ENCODE data around the gene VCP. TPM values are rescaled to one million over a fixed set of nuclear protein-coding genes. Genes with fewer than 3 reads are reported as not detected.
A peak's percentile ranks its signal among the peaks of the same experiment; 100 is the strongest.

Gene VCP
- polyA plus RNA-seq, 2 of the 4 experiments (the other 2 are of a cell fraction), result 390 to 428 TPM

DNA sequence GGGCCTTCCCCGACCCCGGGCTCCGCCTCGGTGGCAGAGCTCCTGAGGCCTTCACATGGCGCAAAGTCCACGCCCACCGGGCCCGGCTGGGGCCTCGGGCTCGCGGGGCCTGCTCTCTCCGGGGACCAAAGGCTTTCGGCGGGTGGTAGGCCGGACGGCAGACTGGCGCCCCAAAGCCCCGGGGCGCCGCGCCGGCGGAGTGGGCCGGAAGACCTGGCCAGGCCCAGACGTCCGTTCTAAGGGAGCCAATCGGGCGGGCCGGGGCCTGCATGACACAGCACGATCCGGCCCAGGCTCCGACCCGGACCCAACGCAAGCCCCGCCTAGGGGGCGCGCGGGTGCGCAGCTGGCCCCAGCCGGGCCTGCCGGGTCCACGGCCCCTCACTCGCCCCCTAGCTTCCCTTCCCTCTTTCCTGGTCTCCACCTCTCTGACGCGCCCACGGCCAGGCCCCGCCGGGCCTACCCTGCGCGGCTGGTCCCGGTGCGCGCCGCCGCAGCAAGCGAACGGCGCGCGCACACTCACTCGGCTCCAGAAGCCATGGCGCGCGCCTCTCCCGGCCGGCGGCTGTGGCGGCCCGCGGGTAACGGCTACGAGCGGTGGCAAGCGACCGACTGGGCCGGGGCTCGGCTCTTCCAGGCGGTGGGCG is 488 bp downstream of the VCP start (continued):
- TF ChIP-seq, protein P1, sequence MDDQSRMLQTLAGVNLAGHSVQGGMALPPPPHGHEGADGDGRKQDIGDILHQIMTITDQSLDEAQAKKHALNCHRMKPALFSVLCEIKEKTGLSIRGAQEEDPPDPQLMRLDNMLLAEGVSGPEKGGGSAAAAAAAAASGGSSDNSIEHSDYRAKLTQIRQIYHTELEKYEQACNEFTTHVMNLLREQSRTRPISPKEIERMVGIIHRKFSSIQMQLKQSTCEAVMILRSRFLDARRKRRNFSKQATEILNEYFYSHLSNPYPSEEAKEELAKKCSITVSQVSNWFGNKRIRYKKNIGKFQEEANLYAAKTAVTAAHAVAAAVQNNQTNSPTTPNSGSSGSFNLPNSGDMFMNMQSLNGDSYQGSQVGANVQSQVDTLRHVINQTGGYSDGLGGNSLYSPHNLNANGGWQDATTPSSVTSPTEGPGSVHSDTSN (IDR thresholded peaks at IDR 0.05), result no peak
- TF ChIP-seq TFCP2L1 (CRISPR knock-in tag; IDR thresholded peaks at IDR 0.05) (no peak; the same call in 1 of the 2 replicates), NFE2L2 (conservative IDR thresholded peaks at IDR 0.05; ENCODE audit: low read length) (peak; percentile 60), JUNB (IDR thresholded peaks at IDR 0.05) (no peak), ZSCAN20 (CRISPR knock-in tag; IDR thresholded peaks at IDR 0.05) (no peak), RNF2 (IDR thresholded peaks at IDR 0.05; ENCODE audit: borderline replicate concordance, low read depth) (no peak), MYC (IDR thresholded peaks at IDR 0.05; ENCODE audit: borderline replicate concordance, low read length) (peak; percentile 79; the same call in 1 of the 2 replicates), HOXB13 (CRISPR knock-in tag; IDR thresholded peaks at IDR 0.05; ENCODE audit: low read depth) (no peak), PHF8 (IDR thresholded peaks at IDR 0.05; ENCODE audit: borderline replicate concordance, low read depth) (peak; percentile 82), EP300 (IDR thresholded peaks at IDR 0.05) (no peak), HOXA7 (CRISPR knock-in tag; IDR thresholded peaks at IDR 0.05) (0 out of 2 replicates have a peak, but pooled peaks have one; percentile 45)

DNA sequence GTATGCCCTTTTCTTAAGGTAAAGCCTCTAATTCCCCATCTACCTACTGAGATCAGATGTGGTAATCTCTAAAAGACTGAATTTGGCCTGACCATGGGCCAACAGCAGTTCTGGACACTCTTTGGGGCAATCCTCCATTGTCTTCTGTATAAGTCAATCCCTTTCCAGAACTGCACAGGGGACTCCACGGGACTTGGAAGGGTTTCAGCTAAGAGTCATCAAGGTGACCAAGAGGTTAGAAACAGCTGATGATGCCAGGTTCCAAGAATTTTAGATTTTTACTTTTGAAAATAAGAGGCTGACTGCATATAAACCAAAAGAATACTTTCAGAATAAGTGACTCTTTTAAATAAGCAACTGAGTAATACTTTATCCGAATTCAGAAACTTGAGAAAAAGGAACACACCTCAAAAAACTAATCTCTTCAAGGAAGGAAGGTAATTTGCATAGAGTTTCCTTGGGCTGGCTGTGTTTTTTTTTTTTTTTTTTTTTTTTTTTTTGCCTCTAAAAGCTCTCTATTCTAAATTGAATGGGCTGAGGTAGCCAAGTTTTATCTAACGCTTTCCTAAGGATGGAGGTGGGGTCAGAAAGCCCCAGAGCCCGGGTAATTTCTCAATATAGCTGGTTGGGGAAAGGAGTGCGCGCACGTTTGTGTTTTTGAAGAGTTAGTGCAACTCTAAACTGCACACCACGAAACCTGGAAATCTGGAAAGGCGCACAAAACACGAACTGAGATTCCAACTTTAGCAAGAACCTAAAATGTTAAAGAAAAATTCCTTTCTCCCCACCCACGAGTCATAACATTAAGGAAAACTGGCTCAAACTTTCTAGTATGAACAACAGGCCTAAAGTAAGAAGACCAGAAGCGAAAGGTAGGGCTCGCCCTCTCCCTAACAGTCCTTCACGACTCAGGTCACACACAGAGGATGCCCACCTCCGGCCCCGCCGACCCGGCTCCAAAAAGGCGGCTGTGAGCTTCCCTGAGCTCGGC is 1.3 kb downstream of the VCP start:
- Histone ChIP-seq H3K9me3 (no peaks in the 10 kb centered on the region), H3K27ac (peak overlapping the region; percentile 97 to 98), H3K4me3 (peak overlapping the region; percentile 92), H3K4me2 (peak overlapping the region; percentile 83), H3K4me1 (peaks cover 28% of the 10 kb centered on the region)
- POLR2A ChIA-PET, result interaction anchor here (1.3 to 3.2 kb wide), 15 partner anchors 9 to 369 kb away, joined by 3 to 47 read pairs (median 6); partner anchors contain the start of genes ATOSB, FANCG, PIGO and STOML2
- TF ChIP-seq ZC3H11A (IDR thresholded peaks at IDR 0.05) (no peak), RFX5 (IDR thresholded peaks at IDR 0.05) (no peak), ZSCAN20 (CRISPR knock-in tag; IDR thresholded peaks at IDR 0.05) (no peak), CHD4 (IDR thresholded peaks at IDR 0.05; ENCODE audit: borderline replicate concordance) (no peak), TFCP2L1 (CRISPR knock-in tag; IDR thresholded peaks at IDR 0.05) (no peak), KDM5A (IDR thresholded peaks at IDR 0.05) (no peak), JUN (IDR thresholded peaks at IDR 0.05) (no peak), MYC (IDR thresholded peaks at IDR 0.05; ENCODE audit: borderline replicate concordance, low read length) (no peak), MAZ (IDR thresholded peaks at IDR 0.05; ENCODE audit: borderline replicate concordance, low read depth, low read length) (no peak), SREBF2 (IDR thresholded peaks at IDR 0.05) (no peak), HOXB13 (CRISPR knock-in tag; IDR thresholded peaks at IDR 0.05; ENCODE audit: low read depth) (no peak), HEYL (CRISPR knock-in tag; IDR thresholded peaks at IDR 0.05) (no peak), RCOR1 (IDR thresholded peaks at IDR 0.05; ENCODE audit: low read depth, low read length) (no peak)
- TF ChIP-seq, protein P2, sequence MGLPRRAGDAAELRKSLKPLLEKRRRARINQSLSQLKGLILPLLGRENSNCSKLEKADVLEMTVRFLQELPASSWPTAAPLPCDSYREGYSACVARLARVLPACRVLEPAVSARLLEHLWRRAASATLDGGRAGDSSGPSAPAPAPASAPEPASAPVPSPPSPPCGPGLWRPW (IDR thresholded peaks at IDR 0.05), result no peak
- TF ChIP-seq, protein P1 (IDR thresholded peaks at IDR 0.05), result no peak
- TF ChIP-seq, protein P3, sequence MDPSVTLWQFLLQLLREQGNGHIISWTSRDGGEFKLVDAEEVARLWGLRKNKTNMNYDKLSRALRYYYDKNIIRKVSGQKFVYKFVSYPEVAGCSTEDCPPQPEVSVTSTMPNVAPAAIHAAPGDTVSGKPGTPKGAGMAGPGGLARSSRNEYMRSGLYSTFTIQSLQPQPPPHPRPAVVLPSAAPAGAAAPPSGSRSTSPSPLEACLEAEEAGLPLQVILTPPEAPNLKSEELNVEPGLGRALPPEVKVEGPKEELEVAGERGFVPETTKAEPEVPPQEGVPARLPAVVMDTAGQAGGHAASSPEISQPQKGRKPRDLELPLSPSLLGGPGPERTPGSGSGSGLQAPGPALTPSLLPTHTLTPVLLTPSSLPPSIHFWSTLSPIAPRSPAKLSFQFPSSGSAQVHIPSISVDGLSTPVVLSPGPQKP (IDR thresholded peaks at IDR 0.05; ENCODE audit: low read depth, low read length), result no peak
- TF ChIP-seq, protein P4, sequence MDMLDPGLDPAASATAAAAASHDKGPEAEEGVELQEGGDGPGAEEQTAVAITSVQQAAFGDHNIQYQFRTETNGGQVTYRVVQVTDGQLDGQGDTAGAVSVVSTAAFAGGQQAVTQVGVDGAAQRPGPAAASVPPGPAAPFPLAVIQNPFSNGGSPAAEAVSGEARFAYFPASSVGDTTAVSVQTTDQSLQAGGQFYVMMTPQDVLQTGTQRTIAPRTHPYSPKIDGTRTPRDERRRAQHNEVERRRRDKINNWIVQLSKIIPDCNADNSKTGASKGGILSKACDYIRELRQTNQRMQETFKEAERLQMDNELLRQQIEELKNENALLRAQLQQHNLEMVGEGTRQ (IDR thresholded peaks at IDR 0.05), result no peak
- TF ChIP-seq, protein P5, sequence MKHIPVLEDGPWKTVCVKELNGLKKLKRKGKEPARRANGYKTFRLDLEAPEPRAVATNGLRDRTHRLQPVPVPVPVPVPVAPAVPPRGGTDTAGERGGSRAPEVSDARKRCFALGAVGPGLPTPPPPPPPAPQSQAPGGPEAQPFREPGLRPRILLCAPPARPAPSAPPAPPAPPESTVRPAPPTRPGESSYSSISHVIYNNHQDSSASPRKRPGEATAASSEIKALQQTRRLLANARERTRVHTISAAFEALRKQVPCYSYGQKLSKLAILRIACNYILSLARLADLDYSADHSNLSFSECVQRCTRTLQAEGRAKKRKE (CRISPR knock-in tag; IDR thresholded peaks at IDR 0.05; ENCODE audit: low read depth), result no peak
- TF ChIP-seq, protein P6, sequence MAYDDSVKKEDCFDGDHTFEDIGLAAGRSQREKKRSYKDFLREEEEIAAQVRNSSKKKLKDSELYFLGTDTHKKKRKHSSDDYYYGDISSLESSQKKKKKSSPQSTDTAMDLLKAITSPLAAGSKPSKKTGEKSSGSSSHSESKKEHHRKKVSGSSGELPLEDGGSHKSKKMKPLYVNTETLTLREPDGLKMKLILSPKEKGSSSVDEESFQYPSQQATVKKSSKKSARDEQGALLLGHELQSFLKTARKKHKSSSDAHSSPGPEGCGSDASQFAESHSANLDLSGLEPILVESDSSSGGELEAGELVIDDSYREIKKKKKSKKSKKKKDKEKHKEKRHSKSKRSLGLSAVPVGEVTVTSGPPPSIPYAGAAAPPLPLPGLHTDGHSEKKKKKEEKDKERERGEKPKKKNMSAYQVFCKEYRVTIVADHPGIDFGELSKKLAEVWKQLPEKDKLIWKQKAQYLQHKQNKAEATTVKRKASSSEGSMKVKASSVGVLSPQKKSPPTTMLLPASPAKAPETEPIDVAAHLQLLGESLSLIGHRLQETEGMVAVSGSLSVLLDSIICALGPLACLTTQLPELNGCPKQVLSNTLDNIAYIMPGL (CRISPR knock-in tag; IDR thresholded peaks at IDR 0.05; ENCODE audit: borderline replicate concordance), result no peak
- DNase-seq (ENCODE audit: low read depth in 1 of 2, low spot score in 1 of 2), result no peak
- no peak for ATAC-seq
- WGBS (ENCODE audit: missing lambda C conversion rate), result 2% methylated on average over 19 of the region's 20 CpGs
- no peak for FAIRE-seq
- CTCF ChIA-PET, result interaction anchor here (1.1 to 3.8 kb wide), 12 partner anchors 8 to 172 kb away, joined by 3 to 27 read pairs (median 6); partner anchors contain the start of genes ATOSB, FANCG and PIGO

All from A549 (cell line).